Astrocyte of the cerebellum (primary cell): ENCODE data around the gene PAFAH1B1.

Experiments used
- DNase-seq: peaks from one replicate; pipeline ENCODE4 v3.0.0-alpha.2; 2011; ENCODE audit warnings: low read depth
- H3K4me3 ChIP-seq: 2 replicates; pipeline ENCODE4 v1.5.1; 2011; ENCODE audit warnings: mild to moderate bottlenecking, low read depth, low read length, moderate library complexity
- CTCF ChIP-seq: IDR thresholded peaks from 2 replicates; pipeline ENCODE4 v1.5.1; 2012; ENCODE audit warnings: low read length, low read depth, moderate library complexity, mild to moderate bottlenecking; ENCODE audit errors: missing control alignments
- in situ Hi-C: cut with HindIII; loops from 2 replicates; pipeline ENCODE4 v1.10.0; 2017; ENCODE audit warnings: low sequenced_read_pairs

PAFAH1B1 gene

DNA sequence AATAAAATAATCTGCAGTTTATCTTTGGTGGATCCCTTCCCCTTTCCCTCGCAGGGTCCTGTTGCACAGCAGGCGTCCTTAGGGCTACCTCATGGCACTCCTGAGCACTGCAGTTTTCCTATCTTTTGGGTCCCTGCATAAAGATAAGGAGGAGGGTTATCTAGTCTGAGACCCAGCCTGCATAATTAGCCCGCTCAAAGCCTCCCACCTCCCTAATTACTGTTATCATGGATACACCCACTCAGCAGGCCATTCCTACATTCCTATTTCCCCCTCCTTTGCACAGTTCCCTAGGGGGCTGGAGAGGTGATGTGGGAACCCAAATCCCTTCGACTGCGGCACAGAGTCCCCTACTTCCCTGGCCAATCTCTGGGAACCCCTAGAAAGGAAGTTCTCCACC is 123.2 kb downstream of the PAFAH1B1 start:
- no peak for TF ChIP-seq CTCF
- no peak for DNase-seq
- H3K4me3 ChIP-seq = no peak overlapping the region
- in situ Hi-C loops = no loop called here

GRCh38 chr17:2718150-2718938 is 124.9 kb downstream of the PAFAH1B1 start:
- no peak for DNase-seq
- in situ Hi-C loops = no loop called here
- TF ChIP-seq CTCF = no peak
- no peak overlapping the region for H3K4me3 ChIP-seq

GRCh38 chr17:2719861-2720260 is 126.4 kb downstream of the PAFAH1B1 start:
- no peak for DNase-seq
- TF ChIP-seq CTCF = no peak
- no peak overlapping the region for H3K4me3 ChIP-seq
- in situ Hi-C loops = no loop called here

DNA sequence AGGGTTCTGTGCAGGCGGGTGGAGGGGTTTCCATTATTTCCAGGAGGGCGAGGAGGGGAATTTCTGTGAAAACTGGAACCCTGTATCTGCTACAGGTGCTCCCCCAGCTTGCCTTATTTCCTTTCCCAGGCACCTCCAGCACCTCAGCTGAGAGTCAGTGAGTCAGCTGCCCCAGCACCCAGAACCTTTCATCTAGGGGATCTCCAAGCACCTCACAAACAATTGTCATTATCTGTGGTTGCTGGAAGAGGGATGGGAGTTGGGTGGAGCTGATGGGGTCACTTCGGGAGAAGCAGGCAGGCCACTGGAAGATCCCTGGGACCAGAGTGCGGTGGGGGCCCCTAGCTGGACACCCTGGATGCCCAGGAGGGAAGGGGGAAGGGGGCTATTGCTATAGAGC is 128.1 kb downstream of the PAFAH1B1 start:
- DNase-seq = no peak
- no peak overlapping the region for H3K4me3 ChIP-seq
- no peak for TF ChIP-seq CTCF
- in situ Hi-C loops = no loop called here

DNA sequence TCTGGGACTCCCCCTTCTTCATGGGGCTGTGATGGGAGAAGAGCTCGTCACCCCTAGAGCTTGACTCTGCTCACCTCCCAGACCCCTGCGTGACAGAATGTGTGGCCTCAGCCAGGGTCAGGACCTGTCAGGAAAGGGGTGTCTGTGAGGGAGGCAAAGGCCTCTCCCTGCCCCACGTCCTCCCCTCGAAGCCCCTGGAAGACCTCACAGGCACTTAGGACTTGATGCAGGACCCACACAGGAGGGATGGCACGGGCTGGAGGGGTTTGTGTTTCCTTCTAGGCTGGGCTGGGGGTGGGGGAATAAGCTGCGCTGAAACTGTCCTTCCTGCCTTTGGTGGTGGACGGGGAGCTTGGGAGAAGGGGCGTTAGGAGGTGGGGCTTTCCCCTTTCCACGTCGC is 129.2 kb downstream of the PAFAH1B1 start:
- in situ Hi-C loops = no loop called here
- no peak for DNase-seq
- H3K4me3 ChIP-seq = no peak overlapping the region
- TF ChIP-seq CTCF = no peak

DNA sequence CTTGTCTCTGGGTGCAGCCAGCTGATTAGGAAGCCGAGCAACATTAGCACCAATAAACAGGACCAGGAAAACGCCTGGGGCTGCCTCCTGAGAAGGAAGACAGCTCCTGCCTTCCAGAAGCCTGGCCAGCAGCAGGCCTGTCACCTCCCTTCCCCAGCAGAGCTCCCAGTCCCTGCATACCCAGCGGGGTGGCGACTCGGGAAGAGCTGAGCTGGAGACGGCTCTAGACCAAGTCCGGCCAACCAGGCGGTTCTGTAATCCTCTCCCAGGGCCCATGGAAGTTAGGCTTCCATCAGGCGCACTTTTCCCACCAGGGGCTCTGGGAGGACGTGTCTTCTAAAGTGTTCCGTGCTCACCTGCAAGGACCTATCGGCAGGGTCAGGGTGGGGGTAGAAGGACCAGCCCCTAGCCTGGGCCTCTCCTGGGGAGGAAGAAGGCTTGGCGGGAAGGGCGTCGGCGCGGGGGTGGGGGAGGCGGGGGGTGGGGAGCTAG is 130.1 kb downstream of the PAFAH1B1 start:
- no peak for DNase-seq
- no peak overlapping the region for H3K4me3 ChIP-seq
- in situ Hi-C loops = no loop called here

More for the DNA sequence above, 130.1 kb downstream of the PAFAH1B1 start:
- no peak for TF ChIP-seq CTCF
